Cardiac muscle cell (in vitro differentiated cells and primary cell): ENCODE data around the gene MIXL1. TPM values are rescaled to one million over a fixed set of nuclear protein-coding genes. Genes with fewer than 3 reads are reported as not detected.

Experiments used
- DNase-seq, 2 donors: peaks; one replicate each; pipeline versions ENCODE4 v3.0.0 to v3.0.0-alpha.2; 2010 to 2017; ENCODE audit warnings: low read depth in 1 of 2, low spot score in 1 of 2
- H3K27ac ChIP-seq: fragments of 200-600 bp; sonication (generic); 2 replicates; pipeline ENCODE4 v1.5.1; 2016
- H3K27me3 ChIP-seq: fragments of 200-600 bp; sonication (generic); 2 replicates; pipeline ENCODE4 v1.6.0; 2016; ENCODE audit warnings: control low read depth
- H3K36me3 ChIP-seq: fragments of 200-600 bp; sonication (generic); 2 replicates; pipeline ENCODE4 v1.5.1; 2016; ENCODE audit warnings: control low read depth
- H3K4me1 ChIP-seq: fragments of 200-600 bp; sonication (generic); 2 replicates; pipeline ENCODE4 v1.8.1; 2017; ENCODE audit warnings: low read depth, mild to moderate bottlenecking, mixed run types
- H3K4me3 ChIP-seq: fragments of 200-600 bp; sonication (generic); 2 replicates; pipeline ENCODE4 v1.5.1; 2016; ENCODE audit warnings: mild to moderate bottlenecking
- H3K9me3 ChIP-seq: fragments of 200-600 bp; sonication (generic); 2 replicates; pipeline ENCODE4 v1.5.1; 2017; ENCODE audit warnings: low read depth, mild to moderate bottlenecking, control low read depth
- CTCF ChIP-seq: IDR thresholded peaks from 2 replicates; pipeline ENCODE4 v1.5.1; 2012; ENCODE audit warnings: low read depth, mild to moderate bottlenecking, low read length
- polyA plus RNA-seq: library from polyadenylated mRNA; unstranded; fragments of >200 nt; fragmentation: Nextera tagmentation; extraction: Ambion mirVana; gene quantifications from 2 replicates; pipeline ENCODE4 v1.2.1, GENCODE V29; 2016
- total RNA-seq: library from RNA; depleted of rRNA; stranded (reverse); fragments of >200 nt; gene quantifications from 2 replicates; pipeline ENCODE4 v1.2.3, GENCODE V29; 2016

The MIXL1 gene
- total RNA-seq (3.7 and 5.4 TPM in 2 replicates), polyA plus RNA-seq (8.0 and 11.1 TPM in 2 replicates)

DNA sequence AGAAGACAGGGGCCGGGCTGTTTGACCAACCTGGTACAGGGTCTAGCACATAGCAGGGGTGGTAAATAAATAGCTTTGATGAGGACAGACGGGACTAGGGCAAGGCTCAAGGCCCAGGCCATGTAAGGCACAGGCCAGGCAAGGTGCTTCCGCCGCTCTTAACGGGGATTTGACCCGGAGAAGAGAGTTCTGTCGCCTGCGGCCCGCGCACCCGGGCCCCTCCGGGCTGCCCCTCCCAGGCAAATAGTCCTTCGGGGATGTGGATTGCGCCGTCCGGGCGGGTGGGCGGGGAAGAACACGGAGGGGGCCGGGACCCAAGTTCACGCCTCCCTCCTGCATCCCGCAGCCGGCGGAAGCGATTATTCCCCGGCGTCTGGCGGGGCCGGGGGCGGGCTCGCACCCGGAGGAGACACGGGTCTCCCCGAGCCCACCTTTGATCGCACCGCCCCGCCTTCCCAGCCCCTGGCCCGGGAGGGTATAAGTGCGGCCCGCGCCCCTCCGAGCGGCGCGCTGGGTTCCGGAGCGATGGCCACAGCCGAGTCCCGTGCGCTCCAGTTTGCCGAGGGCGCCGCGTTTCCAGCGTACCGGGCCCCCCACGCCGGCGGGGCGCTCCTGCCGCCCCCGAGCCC lies at the start of gene MIXL1:
Gene MIXL1, plus strand, starts transcription at position 508 of the 629 bp plus-strand sequence. Its CDS starts 18 bp downstream, at position 526.
- Histone ChIP-seq H3K27me3 (no peaks in the 10 kb centered on the region), H3K4me1 (peaks cover 9% of the 10 kb centered on the region)
- peak; percentile 21 to 62 for DNase-seq

DNA sequence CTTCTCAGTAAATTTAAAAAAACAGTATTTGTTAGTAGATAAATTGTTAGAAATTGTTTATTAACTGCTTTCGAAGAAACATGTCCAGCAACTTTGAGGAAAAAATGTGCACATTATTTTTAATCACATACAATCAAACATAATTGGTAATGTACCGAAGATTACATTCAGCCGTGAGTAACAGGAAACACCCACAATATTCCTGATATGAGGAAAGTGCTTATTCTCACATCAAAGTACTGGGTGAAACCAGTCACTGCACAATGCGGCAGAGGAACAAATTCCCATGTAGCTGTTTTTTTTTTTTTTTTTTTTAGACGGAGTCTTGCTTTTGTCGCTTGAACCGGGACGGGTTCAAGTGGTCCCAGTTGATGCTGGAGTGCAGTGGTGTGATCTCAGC lies 46.6 kb upstream of the MIXL1 start:
- no peaks in the 10 kb centered on the region for H3K9me3 ChIP-seq
- H3K36me3 ChIP-seq: no peaks in the 10 kb centered on the region
- no peak overlapping the region for H3K4me3 ChIP-seq
- no peak overlapping the region for H3K27ac ChIP-seq
- H3K4me1 ChIP-seq: no peaks in the 10 kb centered on the region
- DNase-seq: no peak
- no peak for TF ChIP-seq CTCF
- no peaks in the 10 kb centered on the region for H3K27me3 ChIP-seq

More for the DNA sequence above, at the start of gene MIXL1:
- Histone ChIP-seq H3K9me3 (no peaks in the 10 kb centered on the region), H3K4me3 (peak within 1 kb of the TSS; percentile 57), H3K36me3 (no peaks in the 10 kb centered on the region), H3K27ac (no peak within 1 kb of the TSS)
- TF ChIP-seq CTCF: no peak

DNA sequence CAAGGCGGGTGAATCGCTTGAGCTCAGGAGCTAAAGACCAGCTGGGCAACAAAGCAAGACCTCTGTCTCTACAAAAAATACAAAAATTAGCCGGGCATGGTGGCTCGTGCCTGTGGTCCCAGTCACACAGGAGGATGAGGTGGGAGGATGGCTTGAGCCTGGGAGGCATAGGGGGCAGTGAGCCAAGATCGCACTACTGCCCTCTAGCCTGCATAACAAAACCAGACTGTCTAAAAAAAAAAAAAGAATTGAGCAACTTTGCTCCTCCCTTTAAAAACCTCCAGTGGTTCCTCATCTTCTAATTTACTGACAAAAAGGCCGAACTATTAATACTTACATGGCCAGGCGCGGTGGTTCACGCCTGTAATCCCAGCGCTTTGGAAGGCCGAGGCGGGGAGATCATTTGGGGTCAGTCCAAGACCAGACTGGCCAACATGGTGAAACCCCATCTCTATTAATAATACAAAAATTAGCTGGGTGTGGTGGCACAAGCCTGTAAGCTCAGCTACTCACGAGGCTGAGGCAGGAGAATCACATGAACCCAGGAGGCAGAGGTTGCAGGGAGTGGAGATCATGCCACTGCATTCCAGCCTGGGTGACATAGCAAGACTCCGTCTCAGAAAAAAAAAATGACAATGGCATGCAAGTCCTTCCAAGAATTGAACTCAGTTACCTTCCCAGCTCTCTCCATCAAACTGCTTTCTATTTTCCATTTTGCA lies 41.3 kb upstream of the MIXL1 start:
- Histone ChIP-seq H3K4me1 (peaks cover 17% of the 10 kb centered on the region), H3K27me3 (no peaks in the 10 kb centered on the region), H3K9me3 (no peaks in the 10 kb centered on the region), H3K36me3 (no peaks in the 10 kb centered on the region), H3K27ac (peak overlapping the region; percentile 75), H3K4me3 (no peak overlapping the region)
- TF ChIP-seq CTCF: peak; percentile 56
- DNase-seq: peak; percentile 31 to 84

DNA sequence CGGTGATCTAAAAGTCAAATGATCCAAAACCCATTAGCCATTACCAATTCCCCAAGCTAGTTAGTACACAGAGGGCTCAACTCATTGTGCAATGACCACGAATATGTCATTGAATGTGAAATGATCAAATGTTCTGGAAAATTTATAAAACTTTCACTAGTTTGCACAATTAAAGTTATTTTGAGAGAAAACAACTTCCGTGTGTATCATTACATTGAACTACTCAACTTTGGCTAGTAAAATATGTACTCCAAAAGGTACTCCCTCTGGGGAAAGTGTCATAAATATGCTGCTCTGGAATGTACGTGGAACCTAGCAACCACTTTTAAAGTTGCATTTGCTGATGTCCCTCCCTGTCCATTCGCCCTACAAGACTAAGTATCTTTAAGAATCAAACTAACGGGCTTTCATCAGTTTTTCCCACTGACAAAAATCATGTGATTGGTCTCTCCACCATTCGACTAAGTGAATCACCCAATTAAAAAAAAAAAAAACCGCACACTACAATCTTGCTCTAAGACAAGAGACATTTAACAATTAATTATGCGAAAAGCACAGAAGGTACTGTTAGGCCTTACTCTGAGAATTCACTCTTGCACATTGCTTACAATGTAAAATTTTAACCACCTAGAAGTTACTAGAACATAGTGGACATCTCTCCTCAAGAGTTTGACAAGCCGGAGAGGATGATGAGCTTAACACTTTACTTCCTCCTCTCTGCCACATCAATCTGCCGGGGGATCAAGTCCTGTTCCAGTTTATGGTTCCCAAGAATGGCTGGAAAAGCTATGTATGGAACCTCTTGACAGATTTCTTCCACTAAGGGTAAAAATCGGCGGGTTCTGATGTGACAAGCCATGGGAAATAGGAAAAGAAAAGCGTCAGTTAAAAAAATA lies 38.1 kb upstream of the MIXL1 start:
- Histone ChIP-seq H3K27me3 (no peaks in the 10 kb centered on the region), H3K36me3 (no peaks in the 10 kb centered on the region), H3K4me3 (peak overlapping the region; percentile 98), H3K4me1 (peaks cover 20% of the 10 kb centered on the region), H3K9me3 (no peaks in the 10 kb centered on the region), H3K27ac (peak overlapping the region; percentile 98)
- no peak for TF ChIP-seq CTCF
- peak in 1 of 2 donors; percentile 30 for DNase-seq
